HEK293T (cell line): Measurements from ENCODE around the gene GRM3.

Experiments
- CTCF ChIA-PET: fragments of 350-600 bp; formaldehyde crosslinking; extraction: SDS; loops from one replicate; lab custom pipeline; 2021; ENCODE audit warnings: antibody characterized with exemption, inconsistent platforms; lab: Yijun Ruan, JAX
- POLR2A ChIA-PET: fragments of 350-600 bp; formaldehyde crosslinking; extraction: SDS; loops from one replicate; lab custom pipeline; 2020; ENCODE audit warnings: antibody characterized with exemption, inconsistent platforms; lab: Yijun Ruan, JAX
- DNase-seq: peaks from one replicate; pipeline ENCODE4 v3.0.0; 2012; ENCODE audit warnings: mixed read lengths; ENCODE audit errors: extremely low spot score
- ARNT ChIP-seq: fragments of 450-650 bp; IDR thresholded peaks from 2 replicates; pipeline ENCODE4 v1.6.1; 2017; ENCODE audit warnings: mild to moderate bottlenecking
- BHLHE40 ChIP-seq: fragments of 450-650 bp; IDR thresholded peaks from 2 replicates; pipeline ENCODE4 v1.6.1; 2016; ENCODE audit warnings: mild to moderate bottlenecking, moderate library complexity, borderline replicate concordance
- CTBP1 ChIP-seq: fragments of 450-650 bp; IDR thresholded peaks from 2 replicates; pipeline ENCODE4 v1.6.1; 2016; ENCODE audit warnings: borderline replicate concordance
- ELF4 ChIP-seq: fragments of 450-650 bp; IDR thresholded peaks from 2 replicates; pipeline ENCODE4 v1.6.1; 2017; ENCODE audit warnings: antibody characterized with exemption
- FOXA1 ChIP-seq: fragments of 450-650 bp; IDR thresholded peaks from 2 replicates; pipeline ENCODE4 v1.6.1; 2016; ENCODE audit warnings: mild to moderate bottlenecking
- FOXK2 ChIP-seq: fragments of 450-650 bp; IDR thresholded peaks from 2 replicates; pipeline ENCODE4 v1.6.1; 2016; ENCODE audit warnings: mild to moderate bottlenecking
- FOXM1 ChIP-seq: fragments of 450-650 bp; IDR thresholded peaks from 2 replicates; pipeline ENCODE4 v1.6.1; 2017; ENCODE audit warnings: mild to moderate bottlenecking, borderline replicate concordance
- HDGF ChIP-seq: fragments of 450-650 bp; IDR thresholded peaks from 2 replicates; pipeline ENCODE4 v1.6.1; 2017; ENCODE audit warnings: antibody characterized with exemption, borderline replicate concordance
- L3MBTL2 ChIP-seq: fragments of 450-650 bp; conservative IDR thresholded peaks from 2 replicates; pipeline ENCODE4 v1.6.1; 2016; ENCODE audit warnings: mild to moderate bottlenecking
- LEF1 ChIP-seq: fragments of 450-650 bp; IDR thresholded peaks from 2 replicates; pipeline ENCODE4 v1.6.1; 2017; ENCODE audit warnings: mild to moderate bottlenecking, borderline replicate concordance
- NFRKB ChIP-seq: fragments of 450-650 bp; IDR thresholded peaks from 2 replicates; pipeline ENCODE4 v1.6.1; 2016; ENCODE audit warnings: mild to moderate bottlenecking, moderate library complexity
- SP1 ChIP-seq: fragments of 450-650 bp; IDR thresholded peaks from 2 replicates; pipeline ENCODE4 v1.6.1; 2017
- SUZ12 ChIP-seq: fragments of 450-650 bp; IDR thresholded peaks from 2 replicates; pipeline ENCODE4 v1.6.1; 2016; ENCODE audit warnings: mild to moderate bottlenecking
- TARDBP ChIP-seq: fragments of 450-650 bp; IDR thresholded peaks from 2 replicates; pipeline ENCODE4 v1.6.1; 2016
- ZNF384 ChIP-seq: fragments of 450-650 bp; IDR thresholded peaks from 2 replicates; pipeline ENCODE4 v1.6.1; 2016
- TF ChIP-seq, protein P1 (sequence below): fragments of 450-650 bp; IDR thresholded peaks from 2 replicates; pipeline ENCODE4 v1.6.1; 2016

Gene GRM3

GRCh38 chr7:86657948-86658347, 14.2 kb downstream of the GRM3 start:
- POLR2A ChIA-PET = no interaction called here
- no peak for DNase-seq
- CTCF ChIA-PET = no interaction called here
- no peak for TF ChIP-seq L3MBTL2
- TF ChIP-seq LEF1 = no peak
- TF ChIP-seq BHLHE40 = no peak
- no peak for TF ChIP-seq NFRKB
- no peak for TF ChIP-seq ZNF384
- TF ChIP-seq TARDBP = no peak
- TF ChIP-seq, protein P1, sequence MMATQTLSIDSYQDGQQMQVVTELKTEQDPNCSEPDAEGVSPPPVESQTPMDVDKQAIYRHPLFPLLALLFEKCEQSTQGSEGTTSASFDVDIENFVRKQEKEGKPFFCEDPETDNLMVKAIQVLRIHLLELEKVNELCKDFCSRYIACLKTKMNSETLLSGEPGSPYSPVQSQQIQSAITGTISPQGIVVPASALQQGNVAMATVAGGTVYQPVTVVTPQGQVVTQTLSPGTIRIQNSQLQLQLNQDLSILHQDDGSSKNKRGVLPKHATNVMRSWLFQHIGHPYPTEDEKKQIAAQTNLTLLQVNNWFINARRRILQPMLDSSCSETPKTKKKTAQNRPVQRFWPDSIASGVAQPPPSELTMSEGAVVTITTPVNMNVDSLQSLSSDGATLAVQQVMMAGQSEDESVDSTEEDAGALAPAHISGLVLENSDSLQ = no peak
- no peak for TF ChIP-seq ARNT
- no peak for TF ChIP-seq CTBP1
- TF ChIP-seq FOXM1 = no peak
- no peak for TF ChIP-seq SUZ12
- no peak for TF ChIP-seq ELF4
- no peak for TF ChIP-seq FOXA1

DNA sequence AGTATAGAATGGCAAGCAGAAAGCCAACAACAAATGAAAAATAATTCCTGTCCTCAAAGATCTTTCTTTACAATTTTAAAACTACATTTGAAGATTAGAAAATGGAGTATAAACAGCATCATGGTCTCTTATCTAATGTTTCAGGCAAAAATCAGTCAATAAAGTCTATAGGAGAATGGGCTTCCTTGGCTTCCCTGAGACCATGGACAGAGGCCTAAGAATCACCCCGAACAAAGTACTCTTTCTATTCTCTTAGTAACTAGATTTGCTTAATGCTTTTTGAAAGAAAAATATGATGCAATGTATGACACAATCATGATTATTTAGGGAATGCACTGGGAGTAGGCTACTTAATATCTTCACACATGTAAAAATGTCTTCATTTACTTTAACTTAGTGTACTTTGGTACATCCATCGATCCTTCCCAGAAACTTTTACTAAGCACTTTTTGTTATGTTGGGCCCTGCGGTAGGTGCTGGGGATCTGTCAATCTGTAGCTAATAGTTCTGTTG, 17.3 kb downstream of the GRM3 start:
- POLR2A ChIA-PET = no interaction called here
- DNase-seq = no peak
- TF ChIP-seq SP1 (no peak), ZNF384 (no peak), BHLHE40 (no peak), FOXK2 (no peak), CTBP1 (no peak), HDGF (no peak), SUZ12 (no peak), ELF4 (no peak), ARNT (no peak), LEF1 (no peak), TARDBP (no peak), FOXM1 (no peak), FOXA1 (no peak), L3MBTL2 (no peak), NFRKB (no peak)
- TF ChIP-seq, protein P1 = no peak
- CTCF ChIA-PET = no interaction called here

DNA sequence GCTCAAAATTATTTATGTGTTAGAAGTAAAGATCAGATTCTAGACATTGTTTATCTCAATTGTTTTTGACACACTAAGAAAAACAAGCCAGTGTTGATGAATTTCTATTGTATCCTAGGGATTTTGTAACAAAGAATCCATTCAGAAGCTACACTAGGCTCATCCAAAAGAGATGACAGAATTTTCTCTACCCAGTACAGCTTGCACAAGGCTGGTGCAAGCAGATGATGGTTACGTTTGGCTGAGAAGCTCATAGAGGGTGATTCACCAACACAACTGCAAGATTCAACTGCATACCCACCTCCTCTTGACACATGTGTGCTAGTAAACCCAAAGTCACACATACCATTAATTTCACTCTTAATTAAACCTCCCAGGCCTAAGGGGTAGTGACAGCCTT, 20.8 kb downstream of the GRM3 start:
- TF ChIP-seq FOXA1 = no peak
- no peak for TF ChIP-seq LEF1
- no peak for TF ChIP-seq ARNT
- TF ChIP-seq HDGF = no peak
- no peak for TF ChIP-seq BHLHE40
- TF ChIP-seq TARDBP = no peak
- no peak for TF ChIP-seq SP1
- TF ChIP-seq FOXK2 = no peak
- CTCF ChIA-PET = no interaction called here
- POLR2A ChIA-PET = no interaction called here
- DNase-seq = no peak

- CTCF ChIA-PET = no interaction called here
- POLR2A ChIA-PET = no interaction called here
- DNase-seq = no peak
- TF ChIP-seq L3MBTL2 (no peak), ARNT (no peak), CTBP1 (no peak), FOXK2 (no peak), ZNF384 (no peak), NFRKB (no peak), HDGF (no peak), FOXM1 (no peak)
Measured at GRCh38 chr7:86664991-86665390, 21.3 kb downstream of the GRM3 start.

GRCh38 chr7:86665669-86666068, 22.0 kb downstream of the GRM3 start:
- DNase-seq = no peak
- POLR2A ChIA-PET = no interaction called here
- CTCF ChIA-PET = no interaction called here
- no peak for TF ChIP-seq NFRKB
- TF ChIP-seq LEF1 = no peak
- no peak for TF ChIP-seq BHLHE40
- no peak for TF ChIP-seq TARDBP
- TF ChIP-seq, protein P1 = no peak
- no peak for TF ChIP-seq SP1
- TF ChIP-seq ZNF384 = no peak
- no peak for TF ChIP-seq FOXM1
- TF ChIP-seq SUZ12 = no peak
- TF ChIP-seq ARNT = no peak
- TF ChIP-seq L3MBTL2 = no peak
- TF ChIP-seq HDGF = no peak
- no peak for TF ChIP-seq FOXK2
- TF ChIP-seq CTBP1 = no peak
- no peak for TF ChIP-seq ELF4
- TF ChIP-seq FOXA1 = no peak

GRCh38 chr7:86667732-86668131, 24.0 kb downstream of the GRM3 start:
- ChIA-PET POLR2A (no interaction called here), CTCF (interaction anchor here (1.3 kb wide), 1 partner anchor 146 kb away, joined by 4 read pairs; no protein-coding TSS in a partner anchor)
- TF ChIP-seq HDGF (no peak), FOXA1 (no peak), SP1 (no peak), CTBP1 (no peak), ELF4 (no peak), FOXK2 (no peak), NFRKB (no peak)
- DNase-seq = no peak
